ENCODE results near the gene EQTN. TPM values are rescaled to one million over a fixed set of nuclear protein-coding genes. Genes with fewer than 3 reads are reported as not detected.
A peak's percentile ranks its signal among the peaks of the same experiment; 100 is the strongest.
"Not testable (repeated sequence)": the region's sequence is repeated elsewhere in the genome, so short reads cannot be mapped to it uniquely, and the experiment has no call there.

EQTN gene
- total and polyA plus RNA-seq, 2 experiments from 2014 or later: not detected

DNA sequence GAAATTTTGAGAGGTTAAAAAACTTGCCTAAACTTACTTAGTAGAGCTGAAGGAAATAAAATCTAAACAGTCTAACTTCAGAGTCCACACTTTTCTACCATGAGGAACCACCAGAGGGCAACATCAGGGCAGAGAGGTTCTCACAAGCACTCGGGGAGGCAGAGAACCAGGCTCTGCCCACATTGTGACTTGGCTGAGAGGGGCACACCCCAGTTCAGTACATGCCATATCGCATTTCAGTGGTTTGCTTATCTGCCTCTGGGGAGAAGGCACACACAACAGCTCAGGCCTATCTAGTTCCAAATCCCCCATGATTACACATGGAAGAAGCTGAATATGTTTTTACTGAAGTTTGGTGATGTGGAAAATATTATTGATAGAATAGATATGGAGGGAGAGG lies 49.2 kb downstream of the EQTN start:
- in situ Hi-C loops (cut with MboI): no loop called here
- H3K36me3 ChIP-seq (ENCODE audit: low read depth): no peaks in the 10 kb centered on the region
- no peak overlapping the region for H3K9ac ChIP-seq
- no peak overlapping the region for H3K4me2 ChIP-seq (ENCODE audit: unreplicated experiment)
- H3K79me2 ChIP-seq (ENCODE audit: insufficient read depth): no peaks in the 10 kb centered on the region
- DNase-seq: peak; percentile 63
- H3K4me3 ChIP-seq: no peak overlapping the region
- H3K9me3 ChIP-seq (ENCODE audit: low read depth): no peaks in the 10 kb centered on the region
- H3K4me1 ChIP-seq (ENCODE audit: insufficient read depth): peaks cover 13% of the 10 kb centered on the region
- H3K27ac ChIP-seq: no peak overlapping the region
- H3K27me3 ChIP-seq (replicated peaks; ENCODE audit: insufficient read depth): no peaks in the 10 kb centered on the region
- no peaks in the 10 kb centered on the region for H3K9me2 ChIP-seq (ENCODE audit: insufficient read depth)
- TF ChIP-seq EZH2phosphoT487 (IDR thresholded peaks at IDR 0.05; ENCODE audit: insufficient read depth, low read depth): no peak
- TF ChIP-seq EZH2 (IDR thresholded peaks at IDR 0.05; ENCODE audit: insufficient read depth, poor library complexity, severe bottlenecking): no peak
- H4K20me1 ChIP-seq (ENCODE audit: insufficient read depth): no peaks in the 10 kb centered on the region
- WGBS, 2 experiments (ENCODE audit: low coverage in 1 of 2, low lambda C conversion rate in 2 of 2, missing lambda C conversion rate in 2 of 2): 20 to 26% methylated on average over 2 of the region's 2 CpGs
- peaks cover 17% of the 10 kb centered on the region for H3F3A ChIP-seq (ENCODE audit: insufficient read depth)
- peak overlapping the region; percentile 6; the same call in 1 of the 2 replicates for H2AFZ ChIP-seq

DNA sequence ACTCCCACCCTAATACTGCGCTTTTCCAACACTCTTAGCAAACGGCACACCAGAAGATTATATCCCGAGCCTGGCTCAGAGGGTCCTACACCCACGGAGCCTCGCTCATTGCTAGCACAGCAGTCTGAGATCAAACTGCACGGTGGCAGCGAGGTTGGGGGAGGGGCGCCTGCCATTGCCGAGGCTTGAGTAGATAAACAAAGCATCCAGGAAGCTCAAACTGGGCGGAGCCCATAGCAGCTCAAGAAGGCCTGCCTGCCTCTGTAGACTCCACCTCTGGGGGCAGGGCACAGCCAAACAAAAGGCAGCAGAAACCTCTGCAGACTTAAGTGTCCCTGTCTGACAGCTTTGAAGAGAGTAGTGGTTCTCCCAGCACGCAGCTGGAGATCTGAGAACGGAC lies 57.3 kb downstream of the EQTN start:
- DNase-seq; H3K27ac ChIP-seq; in situ Hi-C loops (cut with MboI); H3F3A ChIP-seq (ENCODE audit: insufficient read depth); H3K79me2 ChIP-seq (ENCODE audit: insufficient read depth); H3K36me3 ChIP-seq (ENCODE audit: low read depth); H3K9me3 ChIP-seq (ENCODE audit: low read depth); H3K27me3 ChIP-seq (replicated peaks; ENCODE audit: insufficient read depth); H3K4me1 ChIP-seq (ENCODE audit: insufficient read depth); H3K4me2 ChIP-seq (ENCODE audit: unreplicated experiment); H3K4me3 ChIP-seq; H2AFZ ChIP-seq; H4K20me1 ChIP-seq (ENCODE audit: insufficient read depth); H3K9me2 ChIP-seq (ENCODE audit: insufficient read depth); H3K9ac ChIP-seq: not testable (repeated sequence)
- 60 to 63% methylated on average over 12 of the region's 12 CpGs for WGBS, 2 experiments (ENCODE audit: low coverage in 1 of 2, low lambda C conversion rate in 2 of 2, missing lambda C conversion rate in 2 of 2)

Other genes with a start within 250 kb of the EQTN start
- gene TEK, start 187.9 kb downstream of the EQTN start, total RNA-seq (2014; rRNA removed; shearing (Covaris generic)): 7.1 and 10.2 TPM in 2 replicates
- gene TEK, start 187.9 kb downstream of the EQTN start, polyA plus RNA-seq (2016; fragmentation: Nextera tagmentation; extraction: Ambion mirVana): 4.3 and 5.0 TPM in 2 replicates
- not detected in 2 replicates for gene IFNK, start 227.1 kb upstream of the EQTN start, total RNA-seq (2014; rRNA removed; shearing (Covaris generic))
- not detected in 2 replicates for gene IFNK, start 227.1 kb upstream of the EQTN start, polyA plus RNA-seq (2016; fragmentation: Nextera tagmentation; extraction: Ambion mirVana)
- not detected in 2 replicates for gene MOB3B, start 232.7 kb upstream of the EQTN start, total RNA-seq (2014; rRNA removed; shearing (Covaris generic))
- gene MOB3B, start 232.7 kb upstream of the EQTN start, polyA plus RNA-seq (2016; fragmentation: Nextera tagmentation; extraction: Ambion mirVana): 0.06 and 0.08 TPM in 2 replicates